CD4-positive, alpha-beta T cell treated with Interleukin-4 for 4 hours (primary cell): ENCODE results near the gene NDRG4.
A peak's percentile ranks its signal among the peaks of the same experiment; 100 is the strongest.

Source experiments
- DNase-seq: peaks from one replicate; pipeline ENCODE4 v3.0.0-alpha.2; 2020

Gene NDRG4

GRCh38 chr16:58495521-58496331 is 4.2 kb upstream of the NDRG4 start:
- no peak for DNase-seq

DNA sequence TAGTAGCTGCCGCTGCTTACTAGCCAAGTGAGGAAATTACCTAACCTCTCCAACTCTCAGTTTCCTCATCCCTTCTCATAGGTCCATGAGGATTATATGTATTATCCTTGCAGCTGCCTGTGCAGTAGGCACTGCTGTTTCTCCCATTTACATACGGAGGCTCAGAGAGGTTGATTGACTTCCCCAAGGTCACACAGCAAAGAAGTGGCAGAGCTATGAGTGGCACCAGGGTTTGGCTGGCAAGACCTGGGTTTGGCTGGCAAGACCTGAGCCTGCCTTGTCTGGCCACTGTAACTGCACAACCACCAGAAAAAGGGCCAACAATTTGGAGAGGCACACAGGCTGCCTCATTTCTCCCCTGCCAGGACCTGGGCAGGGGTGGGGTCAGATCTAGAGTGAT is 2.5 kb upstream of the NDRG4 start:
- no peak for DNase-seq

DNA sequence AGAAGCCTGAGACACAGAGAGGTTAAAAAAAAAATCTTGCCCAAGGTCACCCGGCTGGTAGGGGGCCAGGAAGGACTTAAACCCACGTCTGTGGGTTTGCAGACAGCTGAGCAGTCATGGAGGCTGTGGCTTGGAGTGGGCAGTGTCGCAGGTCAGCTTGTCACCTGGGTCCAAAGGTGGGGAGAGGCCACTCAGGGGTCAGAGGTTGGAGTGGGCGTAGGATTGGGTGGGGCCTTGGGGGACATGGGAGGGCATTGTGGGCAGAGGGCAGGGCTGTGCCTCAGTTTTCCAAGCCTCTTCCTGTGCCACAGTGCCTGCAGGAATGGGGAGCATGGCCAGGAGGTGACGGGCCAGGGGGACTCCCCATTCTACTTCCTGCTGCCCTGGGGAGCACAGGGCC is 2.0 kb upstream of the NDRG4 start:
- DNase-seq, result no peak

- DNase-seq, result no peak
These were observed 1.4 kb upstream of the NDRG4 start for GRCh38 chr16:58498341-58499091.

DNA sequence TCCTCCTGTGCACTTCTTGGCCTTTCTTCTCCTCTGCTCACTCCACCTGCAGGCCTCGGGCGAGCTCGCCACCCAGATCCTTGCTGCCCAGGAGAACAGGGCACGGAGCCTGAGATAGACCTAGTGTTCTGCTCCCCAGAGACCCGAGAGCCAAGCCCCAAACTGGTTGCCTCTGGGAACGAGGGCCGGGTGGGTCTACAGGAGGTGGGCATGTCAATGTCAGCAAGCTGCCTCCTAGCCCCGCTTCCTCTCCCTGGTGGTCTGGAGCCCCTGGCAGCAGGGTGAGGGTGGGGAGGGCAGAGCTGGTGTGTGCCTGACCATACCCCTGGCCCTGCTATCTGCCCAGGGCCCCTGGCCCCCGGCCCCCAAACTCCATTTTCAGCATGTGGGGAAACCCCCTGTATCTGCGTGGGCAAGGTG is 841 bp upstream of the NDRG4 start:
- no peak for DNase-seq

GRCh38 chr16:58500430-58501241 is 693 bp downstream of the NDRG4 start:
- DNase-seq, result no peak

DNA sequence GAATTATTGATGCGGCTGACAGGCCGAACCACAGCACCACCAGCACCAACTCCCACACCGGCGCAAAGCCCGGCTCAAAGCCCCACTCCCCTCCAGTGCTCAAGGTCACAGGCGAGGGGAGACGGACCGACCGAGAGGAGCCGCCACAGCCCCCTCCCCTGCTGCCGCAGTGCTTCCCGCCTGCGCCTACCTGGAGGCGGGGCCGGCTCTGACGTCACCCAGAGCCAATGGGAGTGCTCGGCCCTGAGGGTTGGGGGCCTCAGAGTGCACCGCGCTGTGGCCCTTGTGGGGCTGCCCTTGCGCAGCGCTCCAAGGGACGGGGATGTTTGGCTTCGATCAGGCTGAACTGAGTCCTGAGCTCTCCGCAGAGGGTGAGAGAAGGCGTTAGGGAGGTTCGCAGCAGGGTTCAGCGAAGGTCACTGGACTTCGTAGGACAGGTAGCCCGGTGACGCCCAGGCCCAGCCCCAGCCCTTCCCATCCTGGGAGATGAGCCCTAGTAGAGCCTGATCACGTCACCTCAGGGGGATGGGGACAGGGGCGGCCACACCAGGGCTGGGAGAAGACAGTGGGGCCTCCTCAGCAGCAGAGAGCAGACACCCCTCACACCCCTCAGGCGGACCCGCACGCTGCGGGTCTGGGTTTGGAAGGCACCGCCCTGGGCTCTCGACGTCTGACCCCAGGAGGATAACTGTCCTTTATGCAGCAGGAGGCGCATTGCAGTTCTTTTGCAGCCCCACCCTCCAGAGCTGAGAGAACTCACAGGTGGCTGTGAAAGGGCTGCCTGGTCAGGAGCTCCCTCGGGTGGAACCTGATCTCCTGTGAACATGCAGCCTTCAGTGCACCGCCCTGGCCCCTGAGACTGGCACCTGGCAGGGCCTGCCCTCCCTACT is 1.5 kb downstream of the NDRG4 start:
- DNase-seq, result peak; percentile 8

DNA sequence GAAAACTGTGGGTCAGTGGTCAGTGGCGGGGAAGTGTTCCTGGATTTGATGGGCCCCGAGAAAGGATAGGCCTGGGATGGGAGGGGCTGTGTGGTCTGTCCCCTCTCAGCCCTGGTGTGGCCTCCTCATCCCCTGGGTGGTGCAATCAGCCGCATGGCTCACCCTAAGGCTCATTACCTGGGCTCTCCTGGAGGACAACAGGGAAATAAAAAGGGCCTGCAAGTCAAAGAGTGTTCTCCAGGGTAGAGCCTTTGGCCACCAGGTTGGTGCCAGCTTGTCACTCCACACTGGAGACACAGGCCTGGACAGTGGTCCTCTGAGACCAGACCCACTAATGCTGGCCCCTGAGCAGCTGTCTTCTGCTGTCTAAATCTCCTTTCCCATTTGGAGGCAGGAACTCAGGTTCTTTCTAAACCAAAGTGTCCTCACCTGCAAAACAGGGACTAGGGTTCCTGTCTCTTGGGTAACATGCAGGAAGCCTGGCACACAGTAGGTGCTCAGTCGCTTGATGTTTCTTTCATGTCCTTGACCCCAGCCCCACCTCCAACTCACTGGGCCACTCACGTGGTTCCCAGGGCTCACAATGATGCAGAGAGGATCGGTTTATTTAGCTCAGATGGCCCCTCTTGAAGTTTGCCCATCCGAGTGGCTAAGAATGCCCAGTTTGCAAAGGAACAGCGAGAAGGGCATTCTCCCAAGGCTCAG is 2.4 kb downstream of the NDRG4 start:
- no peak for DNase-seq

DNA sequence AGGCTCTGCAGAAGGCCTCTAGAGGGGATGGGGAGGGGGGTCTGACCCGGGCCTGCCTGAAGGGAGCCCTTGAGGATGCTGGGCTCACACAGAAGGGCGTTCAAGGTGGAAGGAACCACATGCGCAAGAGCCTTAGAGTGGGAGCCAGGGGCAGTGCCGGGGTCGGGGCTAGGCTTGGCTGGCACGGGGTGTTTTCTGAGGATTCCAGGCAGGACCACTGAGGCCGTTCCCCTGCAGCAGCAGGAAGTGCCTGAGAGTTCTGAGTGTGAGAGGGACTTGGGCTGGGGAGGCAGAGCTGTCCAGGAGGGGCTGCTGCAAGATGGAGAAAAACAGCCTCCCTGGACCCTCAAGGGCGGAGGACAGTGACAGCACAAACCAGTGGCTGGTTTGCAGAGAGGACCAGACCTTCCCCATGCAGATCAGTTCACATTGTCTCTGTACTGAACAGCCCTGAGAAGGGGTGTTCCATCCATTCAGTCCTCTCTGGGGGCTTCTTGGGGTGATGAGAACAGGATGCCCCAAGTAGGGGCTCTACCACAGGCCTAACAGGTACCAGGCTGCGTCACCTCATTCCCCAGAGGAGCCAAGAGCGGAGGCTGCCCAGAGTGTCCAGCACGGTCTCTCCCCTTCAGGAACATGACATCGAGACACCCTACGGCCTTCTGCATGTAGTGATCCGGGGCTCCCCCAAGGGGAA is 3.4 kb downstream of the NDRG4 start:
- no peak for DNase-seq

GRCh38 chr16:58503863-58504688 is 4.1 kb downstream of the NDRG4 start:
- DNase-seq, result no peak

DNA sequence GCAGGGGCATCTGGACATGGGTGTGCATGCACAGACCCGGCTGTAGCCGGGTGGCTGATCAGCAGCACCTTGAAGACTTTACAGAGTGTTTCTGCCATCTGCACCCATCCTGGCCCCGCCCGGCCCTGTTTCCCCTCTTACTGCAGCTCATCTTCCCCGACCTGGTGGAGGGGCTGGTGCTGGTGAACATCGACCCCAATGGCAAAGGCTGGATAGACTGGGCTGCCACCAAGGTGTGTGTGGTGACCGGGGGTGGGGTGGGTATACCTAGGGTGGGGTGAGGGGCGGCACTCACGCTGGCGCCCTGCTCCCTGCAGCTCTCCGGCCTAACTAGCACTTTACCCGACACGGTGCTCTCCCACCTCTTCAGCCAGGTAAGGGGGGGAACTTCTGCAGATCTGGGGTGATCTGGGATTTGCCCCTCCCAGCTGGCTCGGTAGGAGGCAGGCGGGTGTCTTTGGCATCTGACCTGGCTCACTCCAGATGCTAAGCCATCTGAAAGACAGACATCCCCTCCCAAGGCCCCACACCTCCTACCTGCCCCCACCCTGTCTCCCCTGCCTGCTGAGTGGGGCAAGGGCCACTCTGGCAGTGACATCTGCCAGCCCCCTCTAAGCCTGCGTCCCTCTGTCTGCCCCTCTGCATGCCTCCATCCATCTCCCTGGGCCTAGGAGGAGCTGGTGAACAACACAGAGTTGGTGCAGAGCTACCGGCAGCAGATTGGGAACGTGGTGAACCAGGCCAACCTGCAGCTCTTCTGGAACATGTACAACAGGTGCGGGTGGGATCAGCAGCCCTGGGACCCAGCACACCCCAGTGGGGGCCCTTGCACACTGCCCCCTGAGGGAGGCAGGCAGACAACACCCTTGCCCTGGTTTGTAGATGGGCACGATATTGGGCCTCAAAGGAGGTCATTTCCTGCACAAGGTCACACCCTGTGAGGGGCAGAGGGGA is 6.6 kb downstream of the NDRG4 start:
- no peak for DNase-seq

DNA sequence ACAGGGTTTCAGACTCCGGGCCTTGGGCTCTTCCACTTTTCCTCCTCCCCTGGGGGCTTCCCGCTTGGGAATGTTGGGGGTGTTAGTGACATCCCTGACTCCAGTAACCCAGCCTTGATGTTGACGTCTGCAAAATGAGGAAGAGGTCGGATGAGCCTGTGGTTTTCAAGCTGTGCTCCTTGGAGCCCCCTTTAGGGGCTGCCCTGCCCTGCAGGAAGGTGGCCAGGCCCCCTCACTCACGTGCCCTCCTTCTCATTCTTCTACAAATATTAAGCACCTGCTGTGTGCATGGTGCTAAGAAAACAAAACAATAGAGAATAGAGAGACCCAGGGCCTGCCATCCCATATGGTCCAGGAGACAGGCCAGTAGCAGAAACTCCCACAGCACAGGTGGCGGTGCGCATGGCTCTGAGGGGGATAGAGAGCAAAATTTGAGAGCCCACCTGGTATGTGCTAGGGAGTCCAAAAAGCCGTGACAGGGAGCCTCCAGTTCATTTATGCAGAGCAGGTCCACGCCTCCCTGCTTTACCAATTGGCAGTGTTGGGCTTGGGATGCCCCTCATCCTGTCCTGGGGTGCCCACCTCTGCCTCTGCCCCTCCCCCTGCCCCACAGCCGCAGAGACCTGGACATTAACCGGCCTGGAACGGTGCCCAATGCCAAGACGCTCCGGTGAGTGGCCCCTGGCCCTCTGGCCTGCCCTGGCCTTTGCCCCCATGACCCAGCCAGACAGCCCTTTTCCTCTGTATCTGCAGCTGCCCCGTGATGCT is 7.4 kb downstream of the NDRG4 start:
- no peak for DNase-seq

GRCh38 chr16:58507963-58508670 is 8.2 kb downstream of the NDRG4 start:
- DNase-seq, result no peak

DNA sequence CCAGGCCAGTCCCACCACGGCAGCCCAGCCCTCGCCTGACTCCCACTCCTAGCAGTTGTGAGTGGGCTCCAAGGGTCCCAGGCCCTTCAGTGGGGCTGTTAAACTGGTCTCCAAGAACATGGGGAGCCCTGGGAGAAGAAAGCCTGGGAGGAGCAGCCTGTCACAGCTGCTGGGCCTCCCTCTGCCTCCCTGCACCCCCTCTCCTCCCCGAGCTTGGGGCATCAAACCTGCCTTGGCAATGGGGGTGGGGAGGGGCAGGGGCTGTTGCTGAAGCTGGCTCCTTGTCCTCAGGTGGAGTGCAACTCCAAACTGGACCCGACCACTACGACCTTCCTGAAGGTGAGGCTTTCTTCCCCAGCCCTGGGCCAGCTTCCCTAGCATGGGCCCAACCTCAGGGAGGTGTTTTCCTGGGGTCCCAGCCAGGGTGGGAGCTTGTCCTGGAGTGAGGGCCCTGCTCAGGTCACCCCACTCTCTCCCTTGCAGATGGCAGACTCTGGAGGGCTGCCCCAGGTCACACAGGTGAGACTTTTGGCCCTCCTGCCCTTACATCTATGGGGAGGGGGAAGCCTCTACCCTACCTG is 8.8 kb downstream of the NDRG4 start:
- DNase-seq, result no peak

DNA sequence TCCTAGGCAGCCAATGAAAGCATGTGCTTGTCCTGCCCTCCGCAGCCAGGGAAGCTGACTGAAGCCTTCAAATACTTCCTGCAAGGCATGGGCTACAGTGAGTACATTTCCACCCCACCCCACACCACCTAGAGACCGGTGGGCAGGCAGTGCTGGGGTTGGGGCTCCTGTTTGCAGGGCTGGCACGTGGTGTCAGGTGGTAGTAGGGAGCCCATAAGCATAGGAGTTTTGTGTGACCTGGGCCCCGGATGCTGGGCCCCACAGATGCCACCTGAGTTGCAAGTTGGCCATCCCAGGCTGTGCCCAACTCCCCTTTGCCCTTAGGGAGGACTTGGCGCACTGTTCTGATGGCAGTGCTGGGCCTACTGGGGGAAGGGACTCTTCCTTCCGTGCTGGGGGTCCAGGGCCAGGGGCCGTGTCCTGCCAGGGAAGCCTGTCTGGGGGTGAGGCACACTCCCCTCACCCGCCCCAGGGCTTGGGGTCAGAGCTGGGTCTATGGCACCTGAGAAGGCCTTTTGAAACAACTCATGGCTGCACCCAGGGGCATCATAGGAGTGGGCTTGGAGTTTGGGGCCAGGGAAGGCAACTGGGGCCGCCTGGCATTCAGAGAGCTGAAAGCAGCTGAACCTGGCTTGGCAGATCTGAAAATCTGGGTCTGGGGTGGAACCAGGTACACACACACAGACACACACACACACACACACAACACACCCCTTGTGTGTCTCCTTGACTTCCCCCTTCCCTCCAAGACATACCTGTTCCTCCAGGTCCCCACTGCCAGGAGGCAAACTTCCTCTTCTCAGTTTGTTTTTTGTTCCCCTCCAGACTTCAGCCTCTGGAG is 9.5 kb downstream of the NDRG4 start:
- no peak for DNase-seq

DNA sequence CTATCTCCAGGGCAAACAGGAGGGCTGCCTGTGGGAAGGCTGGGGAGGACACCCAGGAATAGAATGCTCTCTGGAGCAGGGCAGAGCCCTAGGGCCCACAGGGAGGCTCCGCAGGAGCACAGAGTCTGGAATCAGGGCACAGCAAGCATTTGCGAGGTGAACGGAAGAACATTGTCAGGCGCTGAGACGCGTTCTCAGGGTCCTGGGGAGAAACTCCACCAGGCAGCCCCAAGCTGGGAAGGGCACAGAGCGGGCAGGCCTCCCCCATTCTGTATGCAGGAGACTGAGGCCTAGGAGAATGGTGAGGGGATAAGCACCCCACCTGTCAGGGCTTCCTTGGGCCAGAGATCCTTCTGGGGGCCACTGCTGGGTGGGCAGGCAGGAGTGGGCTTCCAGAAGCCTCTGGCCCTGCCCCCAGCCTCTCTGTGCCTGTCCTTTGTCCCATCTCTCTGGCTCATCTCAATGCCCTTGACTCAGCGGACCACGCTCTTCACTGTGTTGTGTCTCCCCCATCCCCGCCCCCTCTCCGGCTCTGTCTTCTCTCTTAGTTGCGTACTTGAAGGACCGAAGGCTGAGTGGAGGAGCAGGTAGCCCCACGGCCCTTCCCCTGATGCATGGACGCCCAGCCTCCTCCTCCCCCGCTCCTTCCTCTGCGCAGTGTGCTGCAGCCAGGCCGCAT is 10.3 kb downstream of the NDRG4 start:
- no peak for DNase-seq
